Astrocyte (in vitro differentiated cells and primary cell): Measurements from ENCODE around the gene LRMDA. TPM values are rescaled to one million over a fixed set of nuclear protein-coding genes. Genes with fewer than 3 reads are reported as not detected.
"Not testable (repeated sequence)": the region's sequence is repeated elsewhere in the genome, so short reads cannot be mapped to it uniquely, and the experiment has no call there.

ENCODE experiments used
- DNase-seq: peaks from one replicate; pipeline ENCODE4 v3.0.0-alpha.2; 2010; ENCODE audit warnings: low read depth
- FAIRE-seq: peaks from 2 replicates; lab custom pipeline; 2011; peaks lifted over from hg19 to GRCh38; lab: Jason Lieb, UNC
- H2AFZ ChIP-seq: 2 replicates; pipeline ENCODE4 v1.6.0; 2012; ENCODE audit warnings: low read depth, low read length, inconsistent platforms
- H3K27ac ChIP-seq: 2 replicates; pipeline ENCODE4 v1.5.1; 2011; ENCODE audit warnings: low read depth, low read length, inconsistent platforms
- H3K27me3 ChIP-seq: 2 replicates; pipeline ENCODE4 v1.6.0; 2011; ENCODE audit warnings: low read length, inconsistent platforms; ENCODE audit not compliant: insufficient read depth
- H3K36me3 ChIP-seq: 2 replicates; pipeline ENCODE4 v1.5.1; 2011; ENCODE audit warnings: low read length, inconsistent platforms; ENCODE audit not compliant: insufficient read depth
- H3K4me1 ChIP-seq: 2 replicates; pipeline ENCODE4 v1.5.1; 2011; ENCODE audit warnings: low read length, inconsistent platforms; ENCODE audit not compliant: insufficient read depth
- H3K4me2 ChIP-seq: 2 replicates; pipeline ENCODE4 v1.6.0; 2012; ENCODE audit warnings: low read length, inconsistent platforms
- H3K4me3 ChIP-seq: 2 replicates; pipeline ENCODE4 v1.5.1; 2011; ENCODE audit warnings: low read depth, mild to moderate bottlenecking, low read length, inconsistent platforms; ENCODE audit not compliant: insufficient read depth
- H3K79me2 ChIP-seq: 2 replicates; pipeline ENCODE4 v1.6.0; 2012; ENCODE audit warnings: mild to moderate bottlenecking, low read length, inconsistent platforms; ENCODE audit not compliant: insufficient read depth
- H3K9ac ChIP-seq: 2 replicates; pipeline ENCODE4 v1.6.0; 2012; ENCODE audit warnings: mild to moderate bottlenecking, low read length, inconsistent platforms
- H3K9me3 ChIP-seq: 2 replicates; pipeline ENCODE4 v1.5.1; 2012; ENCODE audit warnings: low read depth, mild to moderate bottlenecking, low read length, inconsistent platforms; ENCODE audit not compliant: insufficient read depth
- H4K20me1 ChIP-seq: 2 replicates; pipeline ENCODE4 v1.6.0; 2012; ENCODE audit warnings: low read length, inconsistent platforms; ENCODE audit not compliant: insufficient read depth
- H3K27ac Mint-ChIP-seq: one replicate; pipeline ENCODE4 v1.8.0; 2021; ENCODE audit warnings: mild to moderate bottlenecking, mixed read lengths; ENCODE audit not compliant: unreplicated experiment
- H3K27me3 Mint-ChIP-seq: one replicate; pipeline ENCODE4 v1.8.0; 2021; ENCODE audit warnings: low read depth, mixed read lengths; ENCODE audit not compliant: unreplicated experiment
- H3K36me3 Mint-ChIP-seq: one replicate; pipeline ENCODE4 v1.8.0; 2021; ENCODE audit warnings: low read depth, mixed read lengths; ENCODE audit not compliant: unreplicated experiment
- H3K4me1 Mint-ChIP-seq: one replicate; pipeline ENCODE4 v1.8.0; 2021; ENCODE audit warnings: low read depth, mixed read lengths; ENCODE audit not compliant: unreplicated experiment
- H3K4me3 Mint-ChIP-seq: one replicate; pipeline ENCODE4 v1.8.0; 2021; ENCODE audit warnings: mild to moderate bottlenecking, moderate library complexity, mixed read lengths; ENCODE audit not compliant: unreplicated experiment
- H3K9me3 Mint-ChIP-seq: one replicate; pipeline ENCODE4 v1.8.0; 2021; ENCODE audit warnings: mild to moderate bottlenecking, mixed read lengths; ENCODE audit not compliant: unreplicated experiment
- CTCF ChIP-seq: IDR thresholded peaks from 2 replicates; pipeline ENCODE4 v1.5.1; 2011; ENCODE audit warnings: low read depth, mild to moderate bottlenecking, inconsistent platforms, low read length, moderate library complexity; ENCODE audit not compliant: insufficient read depth
- EZH2 ChIP-seq: IDR thresholded peaks from 2 replicates; pipeline ENCODE4 v1.6.1; 2012; ENCODE audit warnings: mild to moderate bottlenecking, low read length, inconsistent platforms; ENCODE audit not compliant: insufficient read depth
- total RNA-seq: library from RNA; stranded (reverse); gene quantifications from 2 replicates; pipeline ENCODE4 v1.2.1, GENCODE V29; 2021

LRMDA gene
- total RNA-seq, 1 donor from 2014 or later = 2.7 TPM

GRCh38 chr10:76055466-76055865 is 624.0 kb downstream of the LRMDA start:
- Histone ChIP-seq H3K36me3 (no peaks in the 10 kb centered on the region), H3K4me2 (no peak overlapping the region), H2AFZ (no peak overlapping the region), H3K9ac (no peak overlapping the region), H3K9me3 (peaks cover 14% of the 10 kb centered on the region), H3K79me2 (no peaks in the 10 kb centered on the region), H3K4me3 (no peak overlapping the region), H4K20me1 (no peaks in the 10 kb centered on the region), H3K4me1 (no peaks in the 10 kb centered on the region), H3K27me3 (peaks cover 4% of the 10 kb centered on the region), H3K27ac (no peak overlapping the region)
- Mint-ChIP-seq H3K27ac (no peak overlapping the region), H3K9me3 (peaks cover 5% of the 10 kb centered on the region), H3K36me3 (no peaks in the 10 kb centered on the region), H3K27me3 (peaks cover 36% of the 10 kb centered on the region), H3K4me3 (no peak overlapping the region), H3K4me1 (peaks cover 7% of the 10 kb centered on the region)
- FAIRE-seq = no peak
- TF ChIP-seq CTCF (no peak), EZH2 (no peak)
- no peak for DNase-seq

GRCh38 chr10:76055963-76056362 is 624.5 kb downstream of the LRMDA start:
- Mint-ChIP-seq H3K36me3 (no peaks in the 10 kb centered on the region), H3K27ac (no peak overlapping the region), H3K9me3 (peaks cover 5% of the 10 kb centered on the region), H3K4me3 (no peak overlapping the region), H3K4me1 (peaks cover 4% of the 10 kb centered on the region), H3K27me3 (peaks cover 36% of the 10 kb centered on the region)
- peaks cover 4% of the 10 kb centered on the region for H3K27me3 ChIP-seq
- no peaks in the 10 kb centered on the region for H3K79me2 ChIP-seq
- H3K9me3 ChIP-seq = peaks cover 14% of the 10 kb centered on the region
- H3K27ac ChIP-seq = no peak overlapping the region
- H4K20me1 ChIP-seq = no peaks in the 10 kb centered on the region
- no peak overlapping the region for H3K4me3 ChIP-seq
- H3K36me3 ChIP-seq = no peaks in the 10 kb centered on the region
- H2AFZ ChIP-seq = no peak overlapping the region
- DNase-seq (no peak), FAIRE-seq (no peak)
- TF ChIP-seq EZH2 (no peak), CTCF (no peak)
- H3K4me1 ChIP-seq = no peaks in the 10 kb centered on the region
- H3K4me2 ChIP-seq = no peak overlapping the region
- H3K9ac ChIP-seq = no peak overlapping the region

GRCh38 chr10:76060993-76061392 is 629.6 kb downstream of the LRMDA start:
- H4K20me1 ChIP-seq, H3K9ac ChIP-seq, H3K27ac Mint-ChIP-seq, H3K4me3 ChIP-seq, H3K36me3 ChIP-seq, H3K79me2 ChIP-seq, H3K4me3 Mint-ChIP-seq, H3K9me3 Mint-ChIP-seq, FAIRE-seq, H3K27me3 ChIP-seq, H3K27ac ChIP-seq, H3K4me1 Mint-ChIP-seq, H3K9me3 ChIP-seq, H3K4me1 ChIP-seq, H3K36me3 Mint-ChIP-seq, H3K4me2 ChIP-seq, H2AFZ ChIP-seq, DNase-seq: not testable (repeated sequence)
- H3K27me3 Mint-ChIP-seq = peaks cover 12% of the 10 kb centered on the region
